ENCODE results near the gene VAV3.

The VAV3 gene

GRCh38 chr1:107949467-107950253, 15.3 kb downstream of the VAV3 start:
- no peak for DNase-seq (ENCODE audit: extremely low read depth, low read depth)
- no peak for TF ChIP-seq CTCF (IDR thresholded peaks at IDR 0.05; ENCODE audit: low read depth, low read length, missing control alignments)
- no peak overlapping the region for H3K4me3 ChIP-seq (replicated peaks; ENCODE audit: low read depth, low read length)

GRCh38 chr1:107946794-107947193, 18.2 kb downstream of the VAV3 start:
- no peak for DNase-seq (ENCODE audit: extremely low read depth, low read depth)
- no peak for TF ChIP-seq CTCF (IDR thresholded peaks at IDR 0.05; ENCODE audit: low read depth, low read length, missing control alignments)
- H3K4me3 ChIP-seq (replicated peaks; ENCODE audit: low read depth, low read length): no peak overlapping the region

- TF ChIP-seq CTCF (IDR thresholded peaks at IDR 0.05; ENCODE audit: low read depth, low read length, missing control alignments): no peak
- no peak for DNase-seq (ENCODE audit: extremely low read depth, low read depth)
- no peak overlapping the region for H3K4me3 ChIP-seq (replicated peaks; ENCODE audit: low read depth, low read length)
Observed at GRCh38 chr1:107943694-107944093, 21.3 kb downstream of the VAV3 start.

GRCh38 chr1:107942814-107943213, 22.2 kb downstream of the VAV3 start:
- DNase-seq (ENCODE audit: extremely low read depth, low read depth): no peak
- TF ChIP-seq CTCF (IDR thresholded peaks at IDR 0.05; ENCODE audit: low read depth, low read length, missing control alignments): no peak
- no peak overlapping the region for H3K4me3 ChIP-seq (replicated peaks; ENCODE audit: low read depth, low read length)

- no peak for TF ChIP-seq CTCF (IDR thresholded peaks at IDR 0.05; ENCODE audit: low read depth, low read length, missing control alignments)
- no peak for DNase-seq (ENCODE audit: extremely low read depth, low read depth)
- no peak overlapping the region for H3K4me3 ChIP-seq (replicated peaks; ENCODE audit: low read depth, low read length)
Observed at GRCh38 chr1:107941531-107941930, 23.4 kb downstream of the VAV3 start.

GRCh38 chr1:107941123-107941522, 23.9 kb downstream of the VAV3 start:
- no peak for DNase-seq (ENCODE audit: extremely low read depth, low read depth)
- no peak overlapping the region for H3K4me3 ChIP-seq (replicated peaks; ENCODE audit: low read depth, low read length)
- TF ChIP-seq CTCF (IDR thresholded peaks at IDR 0.05; ENCODE audit: low read depth, low read length, missing control alignments): no peak

GRCh38 chr1:107940701-107941100, 24.3 kb downstream of the VAV3 start:
- no peak overlapping the region for H3K4me3 ChIP-seq (replicated peaks; ENCODE audit: low read depth, low read length)
- TF ChIP-seq CTCF (IDR thresholded peaks at IDR 0.05; ENCODE audit: low read depth, low read length, missing control alignments): no peak
- DNase-seq (ENCODE audit: extremely low read depth, low read depth): no peak

Measured in HFF-Myc (cell line).